AG04450 (cell line): ENCODE results near the gene GNA14. TPM values are rescaled to one million over a fixed set of nuclear protein-coding genes. Genes with fewer than 3 reads are reported as not detected.

ENCODE experiments used
- CTCF ChIA-PET: fragments of 300-600, 350-600 bp; formaldehyde crosslinking; extraction: SDS; loops from one replicate; lab custom pipeline; 2022; ENCODE audit warnings: antibody characterized with exemption, inconsistent platforms; lab: Charles Lee
- POLR2A ChIA-PET: fragments of 350-600 bp; formaldehyde crosslinking; extraction: SDS; loops from one replicate; lab custom pipeline; 2021; ENCODE audit warnings: antibody characterized with exemption, inconsistent platforms; lab: Yijun Ruan, JAX
- DNase-seq: peaks from one replicate; pipeline ENCODE4 v3.0.0-alpha.2; 2011; ENCODE audit warnings: low read depth, low spot score
- H3K27ac ChIP-seq: one replicate; pipeline ENCODE4 v1.5.1; 2012; ENCODE audit warnings: low read depth, low read length, control low read depth
- H3K27me3 ChIP-seq: one replicate; pipeline ENCODE4 v1.6.0; 2012; ENCODE audit warnings: low read length; ENCODE audit not compliant: control insufficient read depth, insufficient read depth
- H3K4me3 ChIP-seq: 2 replicates; pipeline ENCODE4 v1.5.1; 2011; ENCODE audit warnings: mild to moderate bottlenecking, low read depth, low read length, control low read depth
- H3K9me3 ChIP-seq: 2 replicates; pipeline ENCODE4 v1.5.1; 2012; ENCODE audit warnings: low read length; ENCODE audit not compliant: control insufficient read depth, insufficient read depth
- CTCF ChIP-seq: IDR thresholded peaks from 2 replicates; pipeline ENCODE4 v1.5.1; 2011; ENCODE audit warnings: low read depth, low read length, control low read depth, inconsistent platforms
- polyA plus RNA-seq: library from polyadenylated mRNA; depleted of rRNA; stranded (reverse); fragments of >200 nt; gene quantifications from 2 replicates; pipeline ENCODE4 v1.2.3, GENCODE V29; 2011
- small RNA-seq: library from RNA; depleted of rRNA; stranded (forward); fragments of <200 nt; gene quantifications from one replicate; pipeline ENCODE3, GENCODE V24; 2012; ENCODE audit warnings: low read depth; ENCODE audit not compliant: insufficient read length

GNA14 gene
- polyA plus RNA-seq, 1 experiment: 0.11 TPM

GRCh38 chr9:77391834-77392233, 256.3 kb downstream of the GNA14 start:
- TF ChIP-seq CTCF: no peak
- Histone ChIP-seq H3K4me3 (no peak overlapping the region), H3K27me3 (no peaks in the 10 kb centered on the region), H3K9me3 (no peaks in the 10 kb centered on the region), H3K27ac (no peak overlapping the region)
- CTCF ChIA-PET: no interaction called here
- DNase-seq: no peak
- POLR2A ChIA-PET: no interaction called here

GRCh38 chr9:77386187-77386586, 261.9 kb downstream of the GNA14 start:
- POLR2A ChIA-PET: no interaction called here
- DNase-seq: no peak
- Histone ChIP-seq H3K27me3 (no peaks in the 10 kb centered on the region), H3K4me3 (no peak overlapping the region), H3K9me3 (no peaks in the 10 kb centered on the region), H3K27ac (no peak overlapping the region)
- CTCF ChIA-PET: no interaction called here
- no peak for TF ChIP-seq CTCF

GRCh38 chr9:77384406-77384805, 263.7 kb downstream of the GNA14 start:
- no peaks in the 10 kb centered on the region for H3K9me3 ChIP-seq
- H3K27ac ChIP-seq: no peak overlapping the region
- no peak overlapping the region for H3K4me3 ChIP-seq
- TF ChIP-seq CTCF: no peak
- no peak for DNase-seq
- POLR2A ChIA-PET: no interaction called here
- H3K27me3 ChIP-seq: no peaks in the 10 kb centered on the region
- CTCF ChIA-PET: interaction anchor here (0.6 to 1.0 kb wide), 3 partner anchors 70 to 217 kb away, joined by 3 to 4 read pairs (median 3); no protein-coding TSS in a partner anchor

DNA sequence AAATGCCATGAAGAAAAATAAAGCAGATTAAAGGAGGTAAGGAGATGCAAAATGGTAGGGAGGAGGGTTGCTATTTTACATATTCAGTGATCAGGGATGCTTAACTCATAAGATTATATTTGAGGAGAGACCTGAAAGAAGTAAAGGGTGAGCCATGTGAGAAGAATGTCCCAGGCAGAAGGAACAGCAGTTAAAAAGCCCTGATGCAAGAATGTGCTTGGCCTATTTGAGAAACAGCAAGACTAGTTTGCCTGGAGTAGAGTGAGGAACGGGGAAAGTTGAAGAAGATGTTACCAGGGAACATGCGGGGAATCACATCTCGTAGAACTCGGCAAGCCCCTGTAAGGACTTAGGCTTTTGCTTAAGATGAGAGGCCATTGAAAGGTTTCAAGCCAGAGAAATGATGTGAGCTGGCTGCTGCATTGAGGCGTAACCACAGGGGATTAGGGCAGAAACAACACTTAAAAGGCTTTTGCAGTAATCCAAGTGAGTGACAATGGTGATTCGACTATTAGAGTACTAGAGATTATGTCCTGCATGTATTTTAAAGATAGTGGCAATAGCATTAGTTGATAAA, 272.1 kb downstream of the GNA14 start:
- ChIA-PET POLR2A (no interaction called here), CTCF (interaction anchor here (2.7 kb wide), 1 partner anchor 81 kb away, joined by 8 read pairs; no protein-coding TSS in a partner anchor)
- no peak for TF ChIP-seq CTCF
- H3K27me3 ChIP-seq: no peaks in the 10 kb centered on the region
- no peak overlapping the region for H3K4me3 ChIP-seq
- H3K9me3 ChIP-seq: no peaks in the 10 kb centered on the region
- H3K27ac ChIP-seq: no peak overlapping the region
- no peak for DNase-seq

GRCh38 chr9:77374266-77374665, 273.9 kb downstream of the GNA14 start:
- H3K27ac ChIP-seq: no peak overlapping the region
- ChIA-PET CTCF (interaction anchor here (2.7 kb wide), 1 partner anchor 83 kb away, joined by 8 read pairs; no protein-coding TSS in a partner anchor), POLR2A (no interaction called here)
- no peak for DNase-seq
- H3K27me3 ChIP-seq: no peaks in the 10 kb centered on the region
- H3K4me3 ChIP-seq: no peak overlapping the region
- no peak for TF ChIP-seq CTCF
- H3K9me3 ChIP-seq: no peaks in the 10 kb centered on the region

Small RNA genes within 50 kb of the gene (small RNA-seq; reads per million reads assigned to genes)
- gene RNU6-1303P: not detected
